Jurkat, Clone E6-1 (cell line): ENCODE measurements around the gene DTNB. TPM values are rescaled to one million over a fixed set of nuclear protein-coding genes. Genes with fewer than 3 reads are reported as not detected.
"Not testable (repeated sequence)": the region's sequence is repeated elsewhere in the genome, so short reads cannot be mapped to it uniquely, and the experiment has no call there.

Experiments used
- DNase-seq: peaks from one replicate; pipeline ENCODE4 v3.0.0-alpha.2; 2011; ENCODE audit warnings: low read depth, low spot score
- H3K4me3 ChIP-seq: 2 replicates; pipeline ENCODE4 v1.5.1; 2011; ENCODE audit warnings: mild to moderate bottlenecking, low read length, control low read depth, moderate library complexity
- polyA plus RNA-seq: library from polyadenylated mRNA; unstranded; fragments of >200 nt; gene quantifications from one replicate; pipeline ENCODE4 v1.2.1, GENCODE V29; 2012; ENCODE audit warnings: missing spikeins; ENCODE audit not compliant: insufficient read length, insufficient read depth

The DTNB gene
- 19.5 TPM for polyA plus RNA-seq

DNA sequence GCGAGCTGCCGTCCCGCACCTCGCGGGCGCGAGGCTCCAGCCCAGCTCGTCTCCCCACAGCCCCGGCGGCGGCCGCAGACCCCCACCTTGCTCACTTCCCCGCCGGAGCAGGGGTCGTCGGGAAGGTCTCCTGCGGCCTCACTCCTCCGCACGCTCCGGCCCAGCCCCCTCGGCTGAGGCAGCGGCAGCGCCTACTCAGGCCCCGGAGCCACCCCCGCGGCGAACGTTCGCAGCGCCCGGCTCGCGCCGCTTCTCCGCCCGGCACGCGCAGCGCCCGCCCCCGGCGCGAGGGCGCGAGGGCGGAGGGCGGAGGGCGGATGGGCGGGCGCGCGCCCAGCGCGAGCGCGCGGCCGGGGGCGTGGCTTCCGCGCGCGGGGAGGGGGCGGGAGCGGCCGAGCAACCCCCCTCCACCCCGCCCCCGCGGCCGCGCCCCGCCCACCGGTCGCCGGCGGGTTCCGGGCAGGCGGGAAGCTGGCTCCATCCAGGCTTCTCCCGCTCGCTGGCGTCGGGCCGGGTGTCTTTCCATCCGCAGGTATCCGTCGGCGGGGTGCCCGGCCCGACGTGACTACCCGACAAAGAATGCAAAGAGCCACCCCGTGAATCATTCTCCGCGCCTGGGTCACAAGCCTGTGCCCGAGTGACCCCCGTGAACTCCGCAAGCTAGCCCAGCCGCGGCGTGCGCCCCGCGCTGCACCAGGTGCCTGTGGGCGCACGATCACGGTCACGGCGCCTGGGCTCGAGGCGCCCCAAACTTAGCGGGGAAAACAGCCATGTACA is at the start of gene DTNB:
Gene DTNB (minus strand): TSS at position 278 of the 777 bp plus-strand sequence. CDS start 20,917 bp downstream, outside the sequence.
- peak within 1 kb of the TSS; percentile 56 for H3K4me3 ChIP-seq
- peak; percentile 35 for DNase-seq

DNA sequence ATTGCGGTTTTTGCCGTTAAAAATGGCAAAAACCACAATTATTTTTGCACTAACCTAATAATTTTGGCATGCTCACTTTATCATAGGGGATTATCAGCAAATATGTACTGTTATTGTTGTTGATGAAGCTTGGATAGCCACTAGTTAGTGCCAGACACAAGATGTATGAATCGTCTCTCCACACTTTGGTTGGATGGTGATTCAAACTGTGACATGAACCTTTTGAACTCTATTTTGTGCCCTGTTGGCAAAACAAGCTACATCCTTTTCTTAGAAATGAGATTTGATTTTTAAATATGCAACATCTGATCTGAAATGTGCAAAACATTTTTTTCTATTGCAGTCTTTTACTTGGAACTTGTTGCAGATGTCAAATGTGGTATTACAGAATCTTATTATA is 48.8 kb upstream of the DTNB start:
- no peak for DNase-seq
- H3K4me3 ChIP-seq = no peak overlapping the region

DNA sequence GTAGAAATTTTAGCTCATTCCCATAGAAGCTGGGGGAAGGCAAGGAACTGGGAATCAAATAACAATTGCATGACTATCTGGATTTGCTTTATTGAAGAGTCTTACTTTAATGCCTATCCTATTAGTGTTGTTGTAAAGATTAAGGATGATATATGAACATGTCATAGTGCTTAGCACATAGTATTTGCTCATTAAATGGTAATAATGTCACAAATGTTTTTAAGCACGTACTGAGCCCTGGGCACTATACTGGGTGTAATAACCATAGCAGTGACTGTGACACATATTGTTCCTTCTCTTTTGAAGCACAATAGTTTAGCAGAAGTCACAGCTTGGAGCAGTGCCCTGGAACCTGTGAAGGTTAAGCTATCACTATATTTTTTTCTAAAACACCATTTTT is 47.2 kb upstream of the DTNB start:
- no peak for DNase-seq
- H3K4me3 ChIP-seq = no peak overlapping the region

DNA sequence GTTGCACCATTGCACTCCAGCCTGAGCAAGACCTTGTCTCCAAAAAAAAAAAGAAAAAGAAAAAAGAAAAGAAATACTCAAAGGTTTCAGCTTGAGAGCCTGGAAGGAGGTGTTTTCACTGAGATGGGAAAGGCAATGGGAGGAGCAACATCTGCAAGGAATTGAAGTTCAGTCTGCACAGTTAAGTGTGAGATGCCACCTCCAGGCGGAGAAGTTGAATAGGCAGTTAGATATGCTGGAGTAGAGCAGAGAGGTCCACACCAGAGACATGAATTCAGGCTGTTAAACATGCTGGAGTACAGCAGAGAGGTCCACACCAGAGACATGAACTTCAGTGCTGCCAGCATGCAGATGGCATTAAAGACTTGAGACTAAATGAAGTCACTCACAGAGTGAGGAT is 41.4 kb upstream of the DTNB start:
- peak; percentile 19 for DNase-seq

DNA sequence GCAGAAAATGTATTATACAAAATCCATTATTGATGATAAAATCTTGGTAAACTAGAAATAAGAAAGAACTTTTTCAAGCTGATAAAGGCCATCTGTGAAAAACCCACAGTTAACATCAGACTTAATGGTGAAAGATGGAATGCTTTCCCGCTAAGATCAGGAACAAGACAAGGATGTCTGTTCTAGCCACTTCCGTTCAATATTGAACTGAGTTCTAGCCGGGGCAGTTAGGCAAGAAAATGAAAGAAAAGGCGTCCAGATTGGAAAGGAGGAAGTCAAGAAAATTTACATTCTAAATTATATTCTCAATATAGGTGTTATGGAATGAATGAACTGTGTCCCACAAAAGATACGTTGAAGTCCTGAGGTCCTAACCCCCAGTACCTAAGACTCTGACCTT is 39.1 kb upstream of the DTNB start:
- no peak overlapping the region for H3K4me3 ChIP-seq

More for the DNA sequence above, 41.4 kb upstream of the DTNB start:
- no peak overlapping the region for H3K4me3 ChIP-seq

DNA sequence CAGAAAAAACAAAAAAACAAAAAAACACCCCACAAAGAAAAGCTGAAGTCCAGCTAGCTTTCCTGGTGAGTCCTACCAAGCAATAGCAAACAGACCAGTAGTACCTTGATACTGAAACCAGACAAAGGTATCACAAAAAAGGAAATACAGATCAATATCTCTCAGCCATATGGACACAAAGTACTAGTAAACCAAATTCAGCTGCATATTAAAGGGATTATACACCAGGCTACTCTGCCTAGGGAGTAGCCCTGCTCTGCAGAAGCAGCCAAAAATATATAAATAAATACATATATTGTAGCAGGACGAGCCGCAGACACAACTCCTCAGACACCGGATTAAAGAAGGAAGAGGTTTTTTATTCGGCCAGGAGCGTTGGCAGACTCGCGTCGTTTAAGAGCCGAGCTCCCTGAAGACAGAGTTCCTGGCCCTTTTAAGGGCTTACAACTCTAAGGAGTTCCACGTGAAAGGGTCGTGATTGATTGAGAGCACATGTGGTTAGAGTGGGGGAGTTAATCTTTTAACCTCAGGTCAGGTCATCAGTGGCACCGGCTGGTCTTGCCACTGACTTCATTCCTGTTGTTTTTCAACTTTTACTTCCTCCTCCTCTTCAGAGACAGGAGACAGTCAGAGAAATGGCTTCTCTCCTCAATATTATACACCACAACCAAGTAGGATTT is 38.4 kb upstream of the DTNB start:
- no peak overlapping the region for H3K4me3 ChIP-seq

More for the DNA sequence above, 39.1 kb upstream of the DTNB start:
- no peak for DNase-seq

DNA sequence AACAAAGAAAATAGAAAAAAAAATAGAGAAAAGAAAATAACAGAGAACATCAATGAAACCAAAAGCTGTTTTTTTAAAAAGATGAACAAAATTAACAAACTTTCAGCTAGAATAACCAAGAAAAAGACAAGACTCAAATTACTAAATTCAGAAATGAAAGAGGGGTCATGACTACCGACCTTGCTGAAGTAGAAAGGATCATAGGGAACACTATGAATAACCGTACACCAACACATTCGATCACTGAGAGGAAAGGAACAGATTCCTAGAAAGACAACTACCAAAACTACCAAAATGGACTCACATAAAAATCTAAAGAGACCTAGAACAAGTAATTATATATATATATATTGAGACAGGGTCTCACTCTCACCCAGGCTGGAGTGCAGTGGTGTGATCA is 37.4 kb upstream of the DTNB start:
- DNase-seq = no peak

More for the DNA sequence above, 38.4 kb upstream of the DTNB start:
- DNase-seq = no peak

DNA sequence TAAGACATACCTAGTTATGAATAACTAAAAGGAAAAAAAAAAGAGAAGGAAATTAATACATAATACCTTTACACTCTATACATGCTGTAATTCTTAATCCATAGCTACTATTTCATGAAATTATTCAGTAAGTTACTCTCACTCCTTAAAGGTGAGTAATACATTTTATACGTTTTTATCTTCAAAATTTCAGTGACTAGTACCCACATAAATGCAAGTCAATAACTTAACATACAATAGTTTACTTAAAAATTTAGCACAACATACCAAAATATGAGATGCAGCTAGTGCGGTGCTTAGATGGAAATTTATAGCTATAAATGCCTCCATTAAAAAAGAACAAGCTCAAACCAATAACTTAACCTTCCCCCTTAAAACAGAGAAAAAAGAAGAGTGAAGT is 36.0 kb upstream of the DTNB start:
- no peak for DNase-seq
- no peak overlapping the region for H3K4me3 ChIP-seq

More for the DNA sequence above, 37.4 kb upstream of the DTNB start:
- no peak overlapping the region for H3K4me3 ChIP-seq

DNA sequence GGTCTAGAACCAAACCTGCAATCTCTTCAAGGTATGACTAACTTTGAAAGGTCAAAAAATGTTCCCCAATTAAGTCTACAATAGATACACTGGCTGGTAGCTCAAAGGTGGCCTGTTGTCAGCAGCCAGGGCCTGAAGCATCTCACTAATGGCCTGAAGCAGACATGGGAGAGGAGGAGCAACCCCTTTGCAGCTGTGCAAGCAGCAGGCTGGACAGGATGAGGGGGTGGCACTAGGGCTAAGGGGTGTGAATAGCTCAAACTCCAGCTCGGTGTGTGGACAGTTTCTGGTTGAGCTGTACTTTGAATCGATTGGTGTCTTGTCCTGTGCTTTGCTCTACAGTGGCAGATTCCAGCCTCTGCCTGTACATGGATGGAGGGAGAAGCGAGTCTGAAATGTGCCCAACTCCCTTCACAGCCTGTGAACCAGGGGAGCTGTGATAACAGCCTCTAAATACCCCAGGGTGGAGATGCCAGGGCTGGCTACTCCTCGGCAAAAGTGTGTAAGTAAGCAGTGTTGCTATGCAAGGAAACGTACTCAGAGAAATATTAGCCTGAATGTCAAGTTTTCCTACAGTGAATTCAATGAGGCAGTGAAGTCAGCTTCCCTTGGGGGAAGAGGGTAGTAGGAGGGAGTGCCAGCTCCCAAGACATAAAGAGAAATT is 34.7 kb upstream of the DTNB start:
- DNase-seq = no peak
- no peak overlapping the region for H3K4me3 ChIP-seq

DNA sequence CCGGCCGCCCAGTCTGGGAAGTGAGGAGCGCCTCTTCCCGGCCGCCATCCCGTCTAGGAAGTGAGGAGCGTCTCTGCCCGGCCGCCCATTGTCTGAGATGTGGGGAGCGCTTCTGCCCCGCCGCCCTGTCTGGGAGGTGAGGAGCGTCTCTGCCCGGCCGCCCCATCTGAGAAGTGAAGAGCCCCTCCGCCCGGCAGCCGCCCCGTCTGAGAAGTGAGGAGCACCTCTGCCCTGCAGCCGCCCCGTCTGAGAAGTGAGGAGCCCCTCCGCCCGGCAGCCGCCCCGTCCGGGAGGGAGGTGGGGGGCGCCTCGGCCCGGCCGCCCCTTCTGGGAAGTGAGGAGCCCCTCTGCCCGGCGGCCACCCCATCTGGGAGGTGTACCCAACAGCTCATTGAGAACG is 32.2 kb upstream of the DTNB start:
- not testable (repeated sequence) for DNase-seq, H3K4me3 ChIP-seq

DNA sequence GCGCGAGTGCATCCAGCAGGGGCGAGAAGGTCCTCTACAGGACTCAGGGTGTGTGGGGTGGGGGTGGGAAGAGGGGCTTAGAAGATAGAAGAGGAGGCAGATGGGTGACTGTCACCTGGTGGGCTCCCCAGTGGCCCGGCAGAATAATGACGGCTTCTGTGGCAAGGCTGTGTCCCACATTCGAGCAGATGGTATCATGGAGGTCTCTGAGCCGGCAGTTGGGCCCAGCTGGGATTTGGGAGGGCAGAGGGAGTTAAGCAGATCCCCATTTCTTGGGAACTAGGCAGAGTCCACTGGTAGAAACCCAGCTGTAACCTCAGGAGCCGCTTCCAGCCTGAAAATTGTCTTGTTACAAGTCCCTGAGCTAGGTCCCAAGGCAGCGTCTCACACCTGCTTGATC is 28.4 kb upstream of the DTNB start:
- no peak overlapping the region for H3K4me3 ChIP-seq
- no peak for DNase-seq

DNA sequence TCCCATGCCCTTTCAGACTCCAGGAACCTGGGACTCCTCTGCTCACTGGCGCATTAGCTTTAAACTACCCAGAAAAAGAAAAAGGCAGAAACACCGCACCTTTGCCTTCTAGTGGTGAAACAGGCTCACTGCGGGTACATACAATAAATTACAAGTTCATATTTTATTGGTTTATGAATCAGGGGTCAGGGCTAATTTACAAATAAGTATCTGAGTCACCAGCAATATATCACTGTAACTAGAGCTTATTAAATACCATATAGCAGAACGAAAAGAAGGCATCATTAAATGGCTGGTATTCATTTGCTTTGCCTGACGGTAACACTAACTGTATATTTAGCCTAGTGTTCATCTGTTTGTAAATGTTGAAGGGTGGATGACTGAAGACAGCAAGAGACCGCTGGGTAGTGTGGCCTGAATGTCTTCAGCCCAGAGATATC is 26.9 kb upstream of the DTNB start:
- DNase-seq = peak; percentile 22
- H3K4me3 ChIP-seq = no peak overlapping the region

DNA sequence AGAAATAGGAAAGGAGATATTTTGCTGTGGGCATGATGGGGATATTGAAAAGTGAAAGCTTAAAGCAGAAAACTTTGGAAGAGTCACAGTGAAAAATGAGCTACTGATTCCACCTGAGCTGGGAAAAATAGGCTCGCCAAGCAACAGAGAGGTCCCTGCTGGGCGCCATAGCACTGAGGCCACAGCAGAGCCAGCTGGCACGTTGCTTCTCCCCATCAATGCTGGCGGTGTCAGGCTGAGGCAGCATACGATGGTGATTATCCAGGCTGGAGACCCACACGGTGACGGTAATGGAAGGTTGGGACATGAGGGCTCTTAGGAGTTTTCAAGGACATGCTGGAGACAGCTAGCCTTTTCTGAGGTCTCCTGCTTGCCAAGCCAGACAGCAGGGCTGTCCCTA is 25.8 kb upstream of the DTNB start:
- DNase-seq = no peak
- H3K4me3 ChIP-seq = no peak overlapping the region

DNA sequence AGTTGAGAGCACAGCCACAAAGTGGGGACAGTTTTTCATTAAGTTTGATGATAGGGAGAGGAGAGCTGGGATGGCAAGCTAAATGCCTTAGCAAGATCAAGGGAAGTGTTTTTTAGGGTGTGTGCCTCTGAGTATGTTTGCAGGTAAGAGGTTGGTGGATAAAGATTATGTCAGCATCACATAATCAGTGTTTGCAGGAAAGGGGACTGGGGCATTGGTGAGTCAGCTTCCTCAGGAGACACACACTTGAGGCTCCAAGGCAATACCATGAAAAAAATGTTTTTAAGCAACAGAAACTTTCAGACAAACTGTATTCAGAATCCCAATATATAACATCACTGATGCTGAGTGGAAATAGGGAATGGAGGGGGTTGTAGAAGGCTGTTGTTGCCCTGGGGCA is 25.4 kb upstream of the DTNB start:
- no peak for DNase-seq
- no peak overlapping the region for H3K4me3 ChIP-seq

DNA sequence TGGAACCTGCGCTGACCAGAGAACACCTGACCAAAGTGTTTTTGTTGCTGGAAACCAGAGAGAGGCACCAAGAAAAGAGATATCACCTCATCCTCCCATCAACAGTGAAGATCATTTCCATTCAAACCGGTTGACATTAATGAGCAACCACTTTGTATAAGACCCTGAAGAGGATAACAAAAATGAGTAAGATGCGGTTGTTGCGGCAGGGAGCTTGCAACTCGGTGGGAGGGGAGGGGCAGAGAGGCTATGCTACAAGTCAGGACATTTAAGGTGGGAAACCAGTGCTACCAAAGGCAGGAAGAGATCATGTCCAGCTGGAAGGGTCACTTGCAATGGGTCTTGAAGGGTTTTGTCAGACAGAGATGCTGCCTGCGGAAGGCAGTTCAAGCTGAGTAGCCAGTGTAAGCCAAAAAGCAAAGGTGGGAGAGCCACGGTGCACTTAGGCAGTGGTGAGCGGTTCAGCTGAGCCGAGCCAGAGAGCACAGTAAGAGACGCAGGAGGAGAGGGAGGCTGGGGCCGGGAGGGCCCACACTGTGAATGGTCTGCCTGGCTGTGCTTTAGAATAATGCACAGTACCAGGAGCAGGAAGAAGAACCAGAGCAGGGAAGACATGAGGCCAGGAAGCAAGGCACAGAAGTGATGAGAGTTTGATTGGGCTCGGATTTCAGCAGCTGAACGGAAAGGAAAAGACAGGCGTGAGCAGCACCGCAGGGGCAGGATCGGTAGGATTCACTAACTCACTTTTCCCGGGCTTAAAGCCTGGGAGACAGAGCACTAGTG is 24.4 kb upstream of the DTNB start:
- H3K4me3 ChIP-seq = no peak overlapping the region
- DNase-seq = no peak

DNA sequence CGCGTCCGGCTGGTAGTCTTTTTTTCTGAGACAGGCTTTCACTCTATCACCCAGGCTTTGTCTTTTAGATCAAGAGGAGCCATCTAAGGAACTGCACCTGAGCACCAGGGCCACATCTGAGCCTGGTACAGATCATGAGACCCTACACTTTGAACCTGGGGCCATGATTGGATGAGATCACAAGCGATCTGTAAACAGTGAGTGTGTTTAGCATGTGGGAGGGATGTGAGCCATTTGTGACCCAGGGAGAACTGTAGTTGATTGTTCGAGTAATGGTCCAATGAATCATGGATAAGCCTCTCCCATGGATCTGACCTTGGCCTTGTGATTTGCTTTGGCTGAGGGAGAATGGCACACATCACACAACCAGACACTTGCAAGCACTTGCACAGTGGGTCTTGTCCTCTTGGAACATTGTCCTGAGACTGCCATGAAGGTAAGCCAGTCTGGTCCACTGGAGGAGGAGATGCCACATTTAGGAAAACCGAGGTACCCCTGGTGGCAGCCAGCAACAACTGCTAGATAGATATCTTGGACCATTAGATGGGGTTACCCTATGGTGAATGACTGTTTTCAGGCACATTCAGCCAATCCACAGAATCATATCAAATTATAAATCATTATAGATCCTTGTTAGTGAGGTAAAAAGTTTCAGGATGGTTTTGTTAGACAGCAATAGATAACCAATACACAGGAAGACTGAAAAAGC is 19.5 kb upstream of the DTNB start:
- no peak overlapping the region for H3K4me3 ChIP-seq
- DNase-seq = no peak

DNA sequence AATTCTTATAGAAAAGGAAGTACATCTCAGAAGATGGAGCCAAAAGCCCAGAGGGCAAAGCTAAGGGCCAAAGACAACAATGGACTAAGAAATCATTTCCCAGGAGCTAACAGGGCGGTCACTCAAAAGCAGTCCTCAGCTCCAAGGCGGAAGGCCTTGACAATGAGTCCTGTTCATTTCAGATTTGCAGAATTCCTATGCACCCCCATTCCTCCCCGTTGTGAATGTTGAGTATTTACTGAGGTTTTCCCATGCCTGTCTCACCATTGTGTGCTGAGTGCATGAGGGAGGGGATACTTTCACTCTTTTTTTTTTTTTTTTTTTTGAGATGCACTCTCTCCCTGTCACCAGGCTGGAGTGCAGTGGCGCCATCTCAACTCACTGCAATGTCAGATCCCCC is 18.8 kb upstream of the DTNB start:
- DNase-seq = no peak
- no peak overlapping the region for H3K4me3 ChIP-seq

DNA sequence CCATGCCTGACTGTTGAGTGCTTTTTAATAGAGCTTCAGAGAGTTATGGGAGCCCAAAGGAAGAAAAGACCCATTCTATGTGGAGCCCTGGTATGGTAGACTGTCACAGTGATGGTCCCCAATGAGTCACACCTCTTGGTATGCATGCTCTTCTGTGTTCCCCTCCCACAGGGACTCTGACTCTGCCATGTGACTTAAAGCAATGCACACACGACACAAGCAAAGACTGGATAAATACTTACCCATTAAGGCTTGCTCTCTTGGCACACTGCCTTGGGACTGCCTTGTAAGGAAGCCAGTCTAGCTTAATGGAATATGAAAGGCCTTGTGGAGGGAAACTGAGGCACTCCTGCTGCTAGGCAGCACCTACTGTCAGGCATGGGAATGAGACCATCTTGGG is 16.7 kb upstream of the DTNB start:
- DNase-seq = no peak
- H3K4me3 ChIP-seq = no peak overlapping the region

DNA sequence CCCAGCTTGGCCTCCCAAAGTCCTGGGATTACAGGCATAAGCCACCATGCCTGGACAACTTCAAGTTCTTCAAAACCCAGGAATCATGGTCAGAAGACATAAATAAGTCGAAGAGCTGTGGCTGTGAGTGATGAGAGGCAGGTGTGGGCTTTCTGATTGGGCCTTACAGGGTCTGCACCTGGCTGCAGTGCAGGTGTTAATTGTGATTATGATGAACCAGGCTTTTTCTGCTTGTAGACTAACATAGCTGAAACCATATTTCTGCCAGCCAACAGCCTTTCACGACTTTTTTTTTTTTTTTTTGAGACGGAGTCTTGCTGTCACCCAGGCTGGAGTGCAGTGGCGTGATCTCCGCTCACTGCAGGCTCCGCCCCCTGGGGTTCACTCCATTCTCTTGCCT is 14.9 kb upstream of the DTNB start:
- DNase-seq = no peak
- no peak overlapping the region for H3K4me3 ChIP-seq
